H9 (cell line): ENCODE results near the gene FHIT. TPM values are rescaled to one million over a fixed set of nuclear protein-coding genes. Genes with fewer than 3 reads are reported as not detected.

ENCODE experiments used
- DNase-seq: peaks from one replicate; pipeline ENCODE4 v3.0.0-alpha.2; 2017
- H2AFZ ChIP-seq: one replicate; pipeline ENCODE4 v1.6.1; 2013; ENCODE audit warnings: mild to moderate bottlenecking, low read length, control low read depth, moderate library complexity
- H2AK5ac ChIP-seq: 2 replicates; pipeline ENCODE4 v1.6.1; 2013; ENCODE audit warnings: low read length, control low read depth, mixed read lengths; ENCODE audit not compliant: insufficient read length
- H2BK120ac ChIP-seq: one replicate; pipeline ENCODE4 v1.6.1; 2013; ENCODE audit warnings: low read depth, mild to moderate bottlenecking, low read length, control low read depth, inconsistent platforms; ENCODE audit not compliant: poor library complexity, severe bottlenecking
- H2BK12ac ChIP-seq: 2 replicates; pipeline ENCODE4 v1.6.1; 2013; ENCODE audit warnings: low read length, control low read depth, mixed read lengths, low read depth; ENCODE audit not compliant: insufficient read length
- H2BK15ac ChIP-seq: 2 replicates; pipeline ENCODE4 v1.6.1; 2013; ENCODE audit warnings: low read depth, low read length, control low read depth
- H2BK20ac ChIP-seq: one replicate; pipeline ENCODE4 v1.6.1; 2013; ENCODE audit warnings: low read depth, mild to moderate bottlenecking, low read length, control low read depth, inconsistent platforms; ENCODE audit not compliant: poor library complexity, severe bottlenecking
- H2BK5ac ChIP-seq: 2 replicates; pipeline ENCODE4 v1.6.1; 2013; ENCODE audit warnings: low read length, control low read depth, mixed read lengths; ENCODE audit not compliant: insufficient read length
- H3K14ac ChIP-seq: 2 replicates; pipeline ENCODE4 v1.6.1; 2013; ENCODE audit warnings: low read length, control low read depth; ENCODE audit not compliant: insufficient read depth
- H3K18ac ChIP-seq: 2 replicates; pipeline ENCODE4 v1.6.1; 2013; ENCODE audit warnings: low read depth, mild to moderate bottlenecking, mixed read lengths, low read length, control low read depth; ENCODE audit not compliant: insufficient read length
- H3K23ac ChIP-seq: 2 replicates; pipeline ENCODE4 v1.6.1; 2013; ENCODE audit warnings: low read length, control low read depth, mixed read lengths, low read depth; ENCODE audit not compliant: insufficient read length
- H3K23me2 ChIP-seq: 2 replicates; pipeline ENCODE4 v1.6.1; 2013; ENCODE audit warnings: low read depth, mild to moderate bottlenecking, mixed read lengths, low read length, control low read depth; ENCODE audit not compliant: insufficient read length, poor library complexity, severe bottlenecking
- H3K27ac ChIP-seq: 2 replicates; pipeline ENCODE4 v1.5.1; 2013; ENCODE audit warnings: low read length, control low read depth, mixed read lengths, low read depth; ENCODE audit not compliant: insufficient read length
- H3K27me3 ChIP-seq: 2 replicates; pipeline ENCODE4 v1.6.1; 2013; ENCODE audit warnings: low read length, control low read depth, inconsistent platforms; ENCODE audit not compliant: insufficient read depth
- H3K4ac ChIP-seq: 2 replicates; pipeline ENCODE4 v1.6.1; 2013; ENCODE audit warnings: low read depth, mild to moderate bottlenecking, control low read depth, inconsistent platforms, low read length, moderate library complexity
- H3K4me1 ChIP-seq: 2 replicates; pipeline ENCODE4 v1.6.1; 2013; ENCODE audit warnings: low read length, control low read depth, inconsistent platforms; ENCODE audit not compliant: insufficient read depth
- H3K4me2 ChIP-seq: 2 replicates; pipeline ENCODE4 v1.6.1; 2013; ENCODE audit warnings: low read length, control low read depth, mixed read lengths; ENCODE audit not compliant: insufficient read length, insufficient read depth
- H3K56ac ChIP-seq: 2 replicates; pipeline ENCODE4 v1.6.1; 2013; ENCODE audit warnings: low read depth, mild to moderate bottlenecking, mixed read lengths, low read length, control low read depth; ENCODE audit not compliant: insufficient read length
- H3K79me1 ChIP-seq: 2 replicates; pipeline ENCODE4 v1.6.1; 2013; ENCODE audit warnings: low read depth, mild to moderate bottlenecking, moderate library complexity, low read length, control low read depth, inconsistent platforms; ENCODE audit not compliant: insufficient read depth, poor library complexity, severe bottlenecking
- H3K79me2 ChIP-seq: 2 replicates; pipeline ENCODE4 v1.6.1; 2013; ENCODE audit warnings: low read length, control low read depth, inconsistent platforms; ENCODE audit not compliant: insufficient read depth
- H3K9ac ChIP-seq: 2 replicates; pipeline ENCODE4 v1.6.1; 2013; ENCODE audit warnings: low read length, control low read depth, mixed read lengths; ENCODE audit not compliant: insufficient read length; ENCODE audit errors: extremely low read depth
- H3K9me3 ChIP-seq: one replicate; pipeline ENCODE4 v1.6.1; 2013; ENCODE audit warnings: low read depth, low read length, inconsistent platforms; ENCODE audit not compliant: control insufficient read depth
- H3T11ph ChIP-seq: one replicate; pipeline ENCODE4 v1.6.1; 2013; ENCODE audit warnings: mild to moderate bottlenecking, low read length, control low read depth, inconsistent platforms
- H4K20me1 ChIP-seq: one replicate; pipeline ENCODE4 v1.6.1; 2013; ENCODE audit not compliant: control insufficient read depth, insufficient read length, insufficient read depth
- H4K5ac ChIP-seq: 2 replicates; pipeline ENCODE4 v1.6.1; 2013; ENCODE audit warnings: low read depth, mild to moderate bottlenecking, mixed read lengths, low read length, control low read depth; ENCODE audit not compliant: insufficient read length
- H4K8ac ChIP-seq: replicated peaks from 2 replicates; pipeline ENCODE4 v1.6.1; 2013; ENCODE audit warnings: low read length, control low read depth, mixed read lengths, low read depth; ENCODE audit not compliant: insufficient read length
- H4K91ac ChIP-seq: 2 replicates; pipeline ENCODE4 v1.6.1; 2013; ENCODE audit warnings: low read depth, mild to moderate bottlenecking, moderate library complexity, mixed read lengths, low read length, control low read depth; ENCODE audit not compliant: insufficient read length
- H3K27ac Mint-ChIP-seq, 3 experiments: 2 replicates in 2 of 3; 3 replicates in 1 of 3; pipeline ENCODE4 v1.8.0; 2020 to 2021; ENCODE audit warnings: mixed read lengths in 3 of 3, mild to moderate bottlenecking in 1 of 3, moderate library complexity in 1 of 3
- H3K27me3 Mint-ChIP-seq: 2 replicates; pipeline ENCODE4 v1.8.0; 2021; ENCODE audit warnings: low read depth, mild to moderate bottlenecking, moderate library complexity, mixed read lengths
- H3K36me3 Mint-ChIP-seq, 3 experiments: 2 replicates in 2 of 3; 3 replicates in 1 of 3; pipeline ENCODE4 v1.8.0; 2020 to 2021; ENCODE audit warnings: low read depth in 3 of 3, mixed read lengths in 3 of 3; ENCODE audit not compliant: insufficient read depth in 1 of 3
- H3K4me1 Mint-ChIP-seq, 2 experiments: 2 replicates each; pipeline ENCODE4 v1.8.0; 2020; ENCODE audit warnings: mixed read lengths in 2 of 2
- H3K4me3 Mint-ChIP-seq, 2 experiments: 2 replicates in 1 of 2; 3 replicates in 1 of 2; pipeline ENCODE4 v1.8.0; 2020 to 2021; ENCODE audit warnings: mild to moderate bottlenecking in 2 of 2, mixed read lengths in 2 of 2, moderate library complexity in 1 of 2
- H3K9me3 Mint-ChIP-seq, 2 experiments: 2 replicates in 1 of 2; 3 replicates in 1 of 2; pipeline ENCODE4 v1.8.0; 2020; ENCODE audit warnings: mild to moderate bottlenecking in 2 of 2, mixed read lengths in 2 of 2, moderate library complexity in 1 of 2
- CTCF ChIP-seq: fragments of 200-600 bp; sonication (generic); conservative IDR thresholded peaks from 3 replicates; pipeline ENCODE4 v1.8.0; 2021; ENCODE audit warnings: antibody characterized with exemption, mild to moderate bottlenecking
- WGBS: extraction: QIAGEN DNeasy Blood & Tissue Kit; methylation state at CpG from one replicate; pipeline ENCODE4 v1.1.7; 2013; ENCODE audit warnings: missing lambda C conversion rate, low lambda C conversion rate, mixed read lengths; ENCODE audit not compliant: insufficient read length; ENCODE audit errors: extremely low coverage; 5-methylcytosine and 5-hydroxymethylcytosine counted together
- total RNA-seq: library from RNA; stranded (reverse); gene quantifications from 2 replicates; pipeline ENCODE4 v1.2.1, GENCODE V29; 2021

FHIT gene
- total RNA-seq, 1 experiment from 2014 or later: 3.0 TPM

DNA sequence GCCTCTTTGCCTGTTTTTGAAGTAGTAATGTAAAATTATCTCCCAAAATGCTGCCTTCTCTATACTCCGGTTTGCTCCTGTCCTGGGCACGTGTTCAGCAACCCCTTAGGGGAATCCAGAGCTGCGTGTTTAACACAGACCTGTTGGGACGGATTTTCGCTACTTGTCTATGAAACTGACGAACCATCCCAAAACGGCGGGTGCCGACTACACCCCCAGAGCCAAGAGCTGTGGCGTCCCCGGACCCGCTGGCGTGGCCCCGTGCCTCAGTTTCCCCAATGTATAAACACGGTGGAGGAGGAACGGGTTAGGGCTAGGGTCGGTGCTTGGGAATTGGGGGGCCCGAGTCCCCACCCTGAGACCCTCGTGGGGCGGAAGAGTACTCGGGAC lies 473 bp downstream of the FHIT start:
- Histone ChIP-seq H3K18ac (no peak overlapping the region), H3K9me3 (no peaks in the 10 kb centered on the region), H3K4me1 (0 out of 2 replicates have a peak, but pooled peaks cover 2% of the 10 kb centered on the region), H3K4ac (no peak overlapping the region), H2BK20ac (no peak overlapping the region), H3K27me3 (no peaks in the 10 kb centered on the region), H3K79me1 (no peaks in the 10 kb centered on the region), H2BK12ac (no peak overlapping the region), H3K23ac (no peak overlapping the region), H3K79me2 (no peaks in the 10 kb centered on the region), H4K91ac (no peak overlapping the region), H3T11ph (no peak overlapping the region), H3K56ac (no peak overlapping the region), H4K20me1 (no peaks in the 10 kb centered on the region), H4K8ac (no peak overlapping the region), H3K9ac (peak overlapping the region; percentile 35), H2BK15ac (no peak overlapping the region), H3K27ac (no peak overlapping the region), H3K23me2 (peaks cover 7% of the 10 kb centered on the region), H3K4me2 (peak overlapping the region; percentile 91), H2BK120ac (no peak overlapping the region), H2AFZ (no peak overlapping the region), H2AK5ac (no peak overlapping the region), H4K5ac (no peak overlapping the region), H2BK5ac (no peak overlapping the region), H3K14ac (no peak overlapping the region; the same call in 1 of the 2 replicates)
- no peaks in the 10 kb centered on the region for H3K27me3 Mint-ChIP-seq
- peak overlapping the region in 2 of 3 experiments; percentile 54 to 76; a peak in 5 of 7 replicates for H3K27ac Mint-ChIP-seq
- TF ChIP-seq CTCF: no peak
- no peak for DNase-seq
- peak overlapping the region; percentile 63 to 65; a peak in 4 of 5 replicates for H3K4me3 Mint-ChIP-seq
- no peaks in the 10 kb centered on the region for H3K36me3 Mint-ChIP-seq
- no peaks in the 10 kb centered on the region for H3K9me3 Mint-ChIP-seq
- WGBS: no CpG with 5 or more reads among the region's 21 CpGs
- H3K4me1 Mint-ChIP-seq: peaks cover 22 to 27% of the 10 kb centered on the region in 2 experiments
